Suprapubic skin (tissue), 3 donors: Measurements from ENCODE around the gene PIK3R5.

Experiments used
- POLR2A ChIP-seq, 2 donors: fragments of 450-650 bp; IDR thresholded peaks; one replicate each; pipeline ENCODE4 v1.6.1; 2017; ENCODE audit warnings: antibody characterized with exemption in 2 of 2, mild to moderate bottlenecking in 2 of 2, moderate library complexity in 2 of 2
- TF ChIP-seq, protein P1 (sequence below), 2 donors: fragments of 200-600 bp in 1 of 2; fragments of 450-650 bp in 1 of 2; sonication (generic) in 1 of 2; IDR thresholded peaks; one replicate each; pipeline ENCODE4 v1.5.1; 2016 to 2019; ENCODE audit warnings: antibody characterized with exemption in 2 of 2, mild to moderate bottlenecking in 1 of 2, moderate library complexity in 1 of 2

DNA sequence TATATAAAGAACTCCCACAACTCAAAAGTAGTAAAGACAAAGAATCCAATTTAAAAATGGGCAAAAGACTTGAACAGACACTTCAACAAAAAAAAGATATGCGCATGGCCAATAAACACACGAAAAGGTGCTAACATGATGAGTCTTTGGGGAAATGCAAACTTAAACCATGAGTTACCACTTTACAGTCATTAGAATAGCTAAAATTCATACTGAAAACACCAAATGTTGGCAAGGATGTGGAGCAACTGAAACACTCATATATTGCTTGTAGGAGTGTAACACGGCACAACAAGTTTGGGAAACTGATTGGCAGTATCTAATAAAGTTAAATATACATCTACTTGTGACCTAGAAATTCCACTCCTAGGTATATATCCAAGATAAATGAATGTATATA lies 3.0 kb upstream of the PIK3R5 start:
- TF ChIP-seq, protein P1, sequence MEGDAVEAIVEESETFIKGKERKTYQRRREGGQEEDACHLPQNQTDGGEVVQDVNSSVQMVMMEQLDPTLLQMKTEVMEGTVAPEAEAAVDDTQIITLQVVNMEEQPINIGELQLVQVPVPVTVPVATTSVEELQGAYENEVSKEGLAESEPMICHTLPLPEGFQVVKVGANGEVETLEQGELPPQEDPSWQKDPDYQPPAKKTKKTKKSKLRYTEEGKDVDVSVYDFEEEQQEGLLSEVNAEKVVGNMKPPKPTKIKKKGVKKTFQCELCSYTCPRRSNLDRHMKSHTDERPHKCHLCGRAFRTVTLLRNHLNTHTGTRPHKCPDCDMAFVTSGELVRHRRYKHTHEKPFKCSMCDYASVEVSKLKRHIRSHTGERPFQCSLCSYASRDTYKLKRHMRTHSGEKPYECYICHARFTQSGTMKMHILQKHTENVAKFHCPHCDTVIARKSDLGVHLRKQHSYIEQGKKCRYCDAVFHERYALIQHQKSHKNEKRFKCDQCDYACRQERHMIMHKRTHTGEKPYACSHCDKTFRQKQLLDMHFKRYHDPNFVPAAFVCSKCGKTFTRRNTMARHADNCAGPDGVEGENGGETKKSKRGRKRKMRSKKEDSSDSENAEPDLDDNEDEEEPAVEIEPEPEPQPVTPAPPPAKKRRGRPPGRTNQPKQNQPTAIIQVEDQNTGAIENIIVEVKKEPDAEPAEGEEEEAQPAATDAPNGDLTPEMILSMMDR (IDR thresholded peaks at IDR 0.05): no peak
- no peak for TF ChIP-seq POLR2A (IDR thresholded peaks at IDR 0.05)
